ENCODE data around the gene PSME1.

DNA sequence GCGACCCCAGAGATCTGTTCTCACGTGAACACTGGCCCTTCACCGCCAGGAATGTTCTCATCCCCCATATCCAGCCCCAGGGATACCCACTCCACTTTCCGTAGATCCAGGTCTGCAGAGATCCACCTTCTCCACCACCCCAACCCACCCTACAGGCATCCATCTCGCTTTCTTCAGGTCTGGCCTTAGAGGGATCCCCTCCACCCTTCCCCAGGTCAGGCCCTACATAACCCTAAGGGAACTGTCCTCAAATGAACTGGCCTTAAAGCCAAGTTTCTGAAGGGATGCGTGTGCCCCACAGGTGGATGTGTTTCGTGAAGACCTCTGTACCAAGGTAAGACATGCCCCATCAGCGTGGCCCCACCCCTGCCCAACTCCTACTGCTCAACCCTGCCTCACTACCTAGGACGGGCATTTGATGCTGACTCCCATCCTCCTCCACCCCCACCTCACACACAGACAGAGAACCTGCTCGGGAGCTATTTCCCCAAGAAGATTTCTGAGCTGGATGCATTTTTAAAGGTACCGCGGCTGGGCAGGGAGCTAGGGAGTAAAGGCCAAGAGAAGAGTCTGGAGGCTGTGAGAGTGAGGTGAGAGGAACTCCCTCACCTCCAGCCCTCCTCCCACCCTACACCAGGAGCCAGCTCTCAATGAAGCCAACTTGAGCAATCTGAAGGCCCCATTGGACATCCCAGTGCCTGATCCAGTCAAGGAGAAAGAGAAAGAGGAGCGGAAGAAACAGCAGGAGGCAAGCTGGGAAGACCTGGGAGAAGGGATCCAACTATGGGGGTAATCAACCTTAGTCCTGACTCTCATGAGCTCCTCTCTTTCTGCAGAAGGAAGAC lies 912 bp downstream of the PSME1 start:
- TF ChIP-seq CTCF (IDR thresholded peaks at IDR 0.05) (no peak), POLR2A (IDR thresholded peaks at IDR 0.05) (no peak)
